ENCODE measurements around the gene FAM32A.

GRCh38 chr19:16168465-16169081 lies 16.6 kb upstream of the FAM32A start:
- TF ChIP-seq CTCF (IDR thresholded peaks at IDR 0.05; ENCODE audit: low read depth, low read length) = no peak
- no peak for TF ChIP-seq EZH2phosphoT487 (IDR thresholded peaks at IDR 0.05; ENCODE audit: low read depth)
